ENCODE measurements around the gene HSH2D. TPM values are rescaled to one million over a fixed set of nuclear protein-coding genes. Genes with fewer than 3 reads are reported as not detected.

Gene HSH2D
- total RNA-seq, 6 experiments from 2014 or later: not detected

DNA sequence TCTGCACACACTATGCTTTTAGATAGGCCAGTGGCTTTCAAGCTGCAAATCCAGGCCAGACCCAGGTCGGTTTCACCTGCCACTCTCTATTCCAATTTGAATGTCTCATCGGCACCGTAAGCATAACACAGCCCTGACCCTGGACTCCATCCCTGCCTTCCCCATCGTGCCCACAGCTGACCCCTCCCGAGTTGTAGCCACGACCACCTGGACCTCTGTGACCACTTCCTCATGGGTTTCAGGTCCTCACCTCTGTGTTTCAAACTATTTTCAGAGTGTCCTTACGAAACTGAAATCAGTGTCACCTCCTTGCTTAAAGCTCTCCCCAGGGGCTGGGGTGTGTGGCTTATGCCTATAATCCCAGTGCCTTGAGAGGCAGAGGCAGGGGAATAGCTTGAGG lies 9.0 kb upstream of the HSH2D start:
- DNase-seq: no peak
- no peaks in the 10 kb centered on the region; the same call in 1 of the 2 replicates for H3K27me3 Mint-ChIP-seq (ENCODE audit: insufficient read depth)
- peaks cover 56% of the 10 kb centered on the region for H3K36me3 Mint-ChIP-seq (ENCODE audit: low read depth)
- H3K4me1 Mint-ChIP-seq (ENCODE audit: low read depth): no peaks in the 10 kb centered on the region
- no peak overlapping the region for H3K27ac Mint-ChIP-seq
- TF ChIP-seq, protein P1, sequence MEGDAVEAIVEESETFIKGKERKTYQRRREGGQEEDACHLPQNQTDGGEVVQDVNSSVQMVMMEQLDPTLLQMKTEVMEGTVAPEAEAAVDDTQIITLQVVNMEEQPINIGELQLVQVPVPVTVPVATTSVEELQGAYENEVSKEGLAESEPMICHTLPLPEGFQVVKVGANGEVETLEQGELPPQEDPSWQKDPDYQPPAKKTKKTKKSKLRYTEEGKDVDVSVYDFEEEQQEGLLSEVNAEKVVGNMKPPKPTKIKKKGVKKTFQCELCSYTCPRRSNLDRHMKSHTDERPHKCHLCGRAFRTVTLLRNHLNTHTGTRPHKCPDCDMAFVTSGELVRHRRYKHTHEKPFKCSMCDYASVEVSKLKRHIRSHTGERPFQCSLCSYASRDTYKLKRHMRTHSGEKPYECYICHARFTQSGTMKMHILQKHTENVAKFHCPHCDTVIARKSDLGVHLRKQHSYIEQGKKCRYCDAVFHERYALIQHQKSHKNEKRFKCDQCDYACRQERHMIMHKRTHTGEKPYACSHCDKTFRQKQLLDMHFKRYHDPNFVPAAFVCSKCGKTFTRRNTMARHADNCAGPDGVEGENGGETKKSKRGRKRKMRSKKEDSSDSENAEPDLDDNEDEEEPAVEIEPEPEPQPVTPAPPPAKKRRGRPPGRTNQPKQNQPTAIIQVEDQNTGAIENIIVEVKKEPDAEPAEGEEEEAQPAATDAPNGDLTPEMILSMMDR (IDR thresholded peaks at IDR 0.05): no peak
- H3K9me3 Mint-ChIP-seq: no peaks in the 10 kb centered on the region
- H3K4me3 Mint-ChIP-seq: no peak overlapping the region

DNA sequence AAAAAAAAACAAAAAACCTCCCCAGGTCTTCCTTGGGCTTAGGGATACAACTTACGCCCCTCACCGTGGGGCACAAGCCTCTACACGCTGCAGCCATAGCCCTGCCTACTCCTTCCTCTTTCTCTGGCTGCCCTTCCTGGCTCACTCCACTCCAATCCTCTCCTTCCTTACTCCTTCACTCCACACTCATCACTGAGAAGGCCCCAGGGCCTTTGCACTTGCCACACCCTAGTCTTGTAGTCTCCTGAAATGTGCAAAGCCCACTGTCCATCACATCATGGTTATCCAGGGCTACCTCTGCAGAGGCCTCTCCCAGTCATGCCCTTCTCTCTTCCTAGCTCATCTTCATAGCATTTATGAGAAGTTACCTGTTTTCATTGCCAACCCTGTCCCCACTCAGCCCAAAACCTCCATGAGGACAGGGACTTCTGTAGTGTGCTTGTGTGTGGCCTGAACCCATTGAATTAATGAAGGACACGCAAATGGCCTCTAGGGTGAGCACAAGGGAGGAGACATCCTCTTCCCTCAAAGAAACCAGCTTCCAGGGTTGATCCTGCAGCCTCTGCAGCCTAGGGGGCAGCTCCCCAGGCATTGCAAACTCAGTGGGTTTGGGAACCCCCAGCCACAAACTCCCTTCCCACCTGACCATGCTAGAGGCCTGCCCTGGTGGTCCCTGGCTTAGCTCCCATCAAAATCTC lies 7.9 kb upstream of the HSH2D start:
- no peak for DNase-seq
- Mint-ChIP-seq H3K4me3 (no peak overlapping the region), H3K4me1 (ENCODE audit: low read depth) (no peaks in the 10 kb centered on the region), H3K27ac (no peak overlapping the region), H3K9me3 (no peaks in the 10 kb centered on the region), H3K36me3 (ENCODE audit: low read depth) (peaks cover 46% of the 10 kb centered on the region), H3K27me3 (ENCODE audit: insufficient read depth) (no peaks in the 10 kb centered on the region; the same call in 1 of the 2 replicates)
- TF ChIP-seq, protein P1 (IDR thresholded peaks at IDR 0.05): no peak

DNA sequence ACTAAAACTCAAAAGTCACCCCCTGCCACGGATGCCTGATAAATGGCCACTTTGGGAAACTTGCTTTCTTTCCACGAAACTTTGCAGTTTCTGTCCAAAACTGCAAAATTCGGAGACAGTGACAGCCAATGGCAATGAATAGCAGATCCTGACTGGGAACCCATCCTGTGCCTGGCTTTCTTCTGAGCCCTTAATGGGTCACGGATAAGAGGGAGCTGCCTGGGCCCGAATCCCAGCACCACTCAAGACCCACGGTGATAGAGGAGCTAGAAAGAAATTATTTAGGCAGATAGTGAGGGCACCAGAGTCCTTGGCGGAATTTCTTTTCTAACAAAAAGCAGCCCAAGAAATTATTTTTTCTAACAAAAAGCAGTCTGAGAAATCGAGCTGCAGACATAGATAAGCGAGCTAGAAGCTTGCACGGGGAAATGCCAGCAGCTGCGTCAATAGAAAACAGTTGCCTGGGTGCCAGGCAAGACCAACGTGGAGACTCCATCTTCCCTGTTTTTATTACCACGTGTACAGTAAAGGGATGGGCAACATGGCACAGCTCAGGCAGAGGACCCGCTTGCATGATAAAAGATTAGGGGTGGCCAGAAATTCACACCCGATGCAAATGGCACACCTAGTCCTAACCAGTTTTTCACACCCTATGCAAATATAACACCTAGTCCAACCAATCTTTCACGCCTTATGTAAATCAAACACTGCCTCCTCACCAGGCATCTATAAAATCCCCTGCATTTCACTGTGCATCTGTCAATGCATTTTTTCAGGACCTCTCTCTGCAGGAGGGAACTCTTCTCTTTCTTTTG lies 7.1 kb upstream of the HSH2D start:
- H3K36me3 Mint-ChIP-seq (ENCODE audit: low read depth): peaks cover 38% of the 10 kb centered on the region
- no peak overlapping the region for H3K27ac Mint-ChIP-seq
- DNase-seq: no peak
- no peak overlapping the region for H3K4me3 Mint-ChIP-seq
- H3K9me3 Mint-ChIP-seq: no peaks in the 10 kb centered on the region
- H3K4me1 Mint-ChIP-seq (ENCODE audit: low read depth): no peaks in the 10 kb centered on the region
- TF ChIP-seq, protein P1 (IDR thresholded peaks at IDR 0.05): no peak
- H3K27me3 Mint-ChIP-seq (ENCODE audit: insufficient read depth): no peaks in the 10 kb centered on the region; the same call in 1 of the 2 replicates

DNA sequence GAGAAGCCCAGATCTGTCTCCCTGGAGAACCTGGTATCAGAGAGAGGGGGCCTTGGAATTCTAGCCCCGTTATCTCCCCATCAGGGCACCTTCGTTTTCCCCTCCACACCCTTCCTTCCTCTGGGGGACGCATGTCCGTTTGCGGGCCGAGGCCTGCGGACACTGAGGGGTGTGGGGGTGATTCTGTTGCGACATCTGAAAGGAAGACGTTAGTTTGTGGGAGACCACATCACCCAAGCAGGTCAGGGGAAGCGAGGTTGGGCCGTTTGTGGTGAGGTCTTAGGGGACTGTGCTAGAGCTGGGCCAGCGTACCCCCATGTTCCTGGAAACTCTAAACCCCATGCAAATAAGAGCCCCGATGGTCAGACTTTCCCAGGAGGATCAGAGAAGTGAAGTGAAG lies 3.7 kb upstream of the HSH2D start:
- H3K4me3 Mint-ChIP-seq: no peak overlapping the region
- H3K36me3 Mint-ChIP-seq (ENCODE audit: low read depth): peaks cover 5% of the 10 kb centered on the region; the same call in 1 of the 2 replicates
- H3K4me1 Mint-ChIP-seq (ENCODE audit: low read depth): no peaks in the 10 kb centered on the region
- DNase-seq: no peak
- H3K27me3 Mint-ChIP-seq (ENCODE audit: insufficient read depth): peaks cover 6% of the 10 kb centered on the region
- H3K9me3 Mint-ChIP-seq: no peaks in the 10 kb centered on the region
- TF ChIP-seq, protein P1 (IDR thresholded peaks at IDR 0.05): no peak
- H3K27ac Mint-ChIP-seq: no peak overlapping the region

DNA sequence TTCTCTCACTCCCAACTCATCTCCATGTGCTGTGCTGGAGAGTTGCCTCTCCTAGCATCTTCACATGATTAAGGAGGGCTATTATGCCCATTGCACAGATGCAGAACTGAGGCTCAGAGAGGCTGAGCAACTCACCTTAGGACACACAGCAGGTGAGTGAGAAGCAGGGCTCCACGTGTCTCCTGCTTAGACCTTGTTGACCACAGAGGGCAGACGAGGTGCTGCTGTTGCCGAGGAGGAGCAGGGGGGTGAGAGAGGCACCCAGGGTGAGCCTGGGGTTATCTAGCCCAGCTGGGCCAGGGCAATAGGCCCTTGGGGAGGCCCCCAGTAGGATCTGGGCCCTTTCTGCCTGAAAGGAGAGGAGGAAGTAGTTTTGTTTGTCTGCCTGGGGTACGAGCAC lies 2.4 kb upstream of the HSH2D start:
- peaks cover 12% of the 10 kb centered on the region for H3K27me3 Mint-ChIP-seq (ENCODE audit: insufficient read depth)
- no peaks in the 10 kb centered on the region for H3K9me3 Mint-ChIP-seq
- H3K27ac Mint-ChIP-seq: no peak overlapping the region
- H3K4me3 Mint-ChIP-seq: no peak overlapping the region
- H3K36me3 Mint-ChIP-seq (ENCODE audit: low read depth): no peaks in the 10 kb centered on the region
- TF ChIP-seq, protein P1 (IDR thresholded peaks at IDR 0.05): no peak
- no peak for DNase-seq
- no peaks in the 10 kb centered on the region for H3K4me1 Mint-ChIP-seq (ENCODE audit: low read depth)
